Subcutaneous abdominal adipose tissue (tissue), 5 donors: ENCODE results near the gene THTPA.

Experiments used
- H3K27ac ChIP-seq: one replicate; pipeline ENCODE4 v1.7.0; 2013; ENCODE audit warnings: low read depth, mild to moderate bottlenecking, inconsistent platforms, low read length, moderate library complexity
- H3K27me3 ChIP-seq, 5 donors: one replicate each; pipeline ENCODE4 v1.7.0; 2013; ENCODE audit warnings: low read length in 5 of 5, inconsistent platforms in 1 of 5; ENCODE audit not compliant: control insufficient read depth in 5 of 5, insufficient read depth in 4 of 5
- H3K36me3 ChIP-seq, 5 donors: one replicate each; pipeline ENCODE4 v1.7.0; 2013; ENCODE audit warnings: low read length in 5 of 5; ENCODE audit not compliant: control insufficient read depth in 5 of 5, insufficient read depth in 5 of 5
- H3K4me1 ChIP-seq, 5 donors: one replicate each; pipeline ENCODE4 v1.7.0; 2013; ENCODE audit warnings: low read length in 5 of 5, mild to moderate bottlenecking in 3 of 5, moderate library complexity in 1 of 5; ENCODE audit not compliant: control insufficient read depth in 5 of 5, insufficient read depth in 5 of 5
- H3K4me3 ChIP-seq, 5 donors: one replicate each; pipeline ENCODE4 v1.7.0; 2013; ENCODE audit warnings: low read length in 5 of 5, low read depth in 1 of 5
- H3K9ac ChIP-seq, 5 donors: one replicate each; pipeline ENCODE4 v1.7.0; 2013; ENCODE audit warnings: low read length in 5 of 5, mild to moderate bottlenecking in 4 of 5, moderate library complexity in 3 of 5
- H3K9me3 ChIP-seq, 5 donors: one replicate each; pipeline ENCODE4 v1.7.0; 2013; ENCODE audit warnings: low read length in 5 of 5; ENCODE audit not compliant: control insufficient read depth in 5 of 5
- donor health status: healthy.
- donor health status: healthy.
- donor health status: healthy.
- donor health status: healthy.
- donor health status: healthy.

The THTPA gene

DNA sequence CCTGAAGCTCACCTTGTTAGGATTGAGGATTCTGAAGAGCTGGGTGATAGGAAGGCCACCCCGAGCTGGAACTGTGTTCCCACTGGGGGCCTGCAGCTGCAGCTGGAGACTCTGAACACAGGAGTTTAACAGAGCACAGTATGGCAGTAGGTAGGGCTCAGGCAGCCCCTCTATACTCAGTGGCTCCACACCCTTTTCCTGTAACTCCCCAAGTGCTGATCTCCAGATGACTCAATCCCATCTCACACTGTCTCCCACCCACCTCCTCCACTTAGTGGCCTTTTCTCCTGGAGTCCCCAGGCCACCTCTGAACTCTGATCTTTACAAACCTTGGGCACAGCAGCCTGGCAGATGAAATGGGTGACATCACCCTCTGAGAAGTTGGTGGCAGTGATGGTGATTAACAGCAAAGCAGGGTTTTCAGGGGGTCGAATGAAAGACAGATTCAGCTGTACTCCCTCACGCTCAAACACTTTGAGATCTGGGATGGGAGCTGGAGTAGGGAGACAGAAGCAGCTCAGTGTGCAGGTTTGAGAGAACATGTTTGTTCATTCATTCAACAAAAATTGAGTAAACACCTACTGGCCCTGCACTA is 4.0 kb downstream of the THTPA start:
- Histone ChIP-seq H3K27ac (no peak overlapping the region), H3K4me3 (no peak overlapping the region), H3K4me1 (peaks cover 5 to 29% (median 18%) of the 10 kb centered on the region in 5 donors), H3K9ac (no peak overlapping the region), H3K27me3 (no peaks in the 10 kb centered on the region), H3K36me3 (peaks cover 0 to 50% (median 25%) of the 10 kb centered on the region in 5 donors), H3K9me3 (no peaks in the 10 kb centered on the region)

DNA sequence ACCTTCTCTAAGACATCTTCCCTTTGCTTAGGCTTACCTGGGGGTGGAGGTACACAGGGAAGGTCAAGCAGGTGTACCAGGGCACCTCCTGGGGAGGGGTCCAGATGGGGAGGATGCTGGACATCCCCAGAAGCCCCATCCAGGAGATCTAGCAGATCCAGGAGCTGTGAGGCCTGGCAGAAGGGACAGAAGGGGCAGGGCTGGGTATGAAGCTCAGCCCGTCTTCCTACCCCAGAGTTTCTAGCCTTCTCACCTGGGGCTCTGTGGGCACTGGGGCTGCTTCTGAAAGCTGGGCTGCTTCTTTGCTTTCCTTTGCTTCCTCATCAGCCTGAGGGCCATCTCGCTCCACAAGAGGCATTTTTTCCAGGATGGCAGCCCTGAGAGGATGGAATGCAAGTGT is 5.2 kb downstream of the THTPA start:
- no peaks in the 10 kb centered on the region for H3K9me3 ChIP-seq
- no peaks in the 10 kb centered on the region for H3K27me3 ChIP-seq
- H3K9ac ChIP-seq = peak overlapping the region in 1 of 5 donors; percentile 7
- no peak overlapping the region for H3K4me3 ChIP-seq
- H3K27ac ChIP-seq = no peak overlapping the region
- H3K36me3 ChIP-seq = peaks cover 0 to 61% (median 25%) of the 10 kb centered on the region in 5 donors
- peaks cover 5 to 21% (median 18%) of the 10 kb centered on the region in 5 donors for H3K4me1 ChIP-seq

DNA sequence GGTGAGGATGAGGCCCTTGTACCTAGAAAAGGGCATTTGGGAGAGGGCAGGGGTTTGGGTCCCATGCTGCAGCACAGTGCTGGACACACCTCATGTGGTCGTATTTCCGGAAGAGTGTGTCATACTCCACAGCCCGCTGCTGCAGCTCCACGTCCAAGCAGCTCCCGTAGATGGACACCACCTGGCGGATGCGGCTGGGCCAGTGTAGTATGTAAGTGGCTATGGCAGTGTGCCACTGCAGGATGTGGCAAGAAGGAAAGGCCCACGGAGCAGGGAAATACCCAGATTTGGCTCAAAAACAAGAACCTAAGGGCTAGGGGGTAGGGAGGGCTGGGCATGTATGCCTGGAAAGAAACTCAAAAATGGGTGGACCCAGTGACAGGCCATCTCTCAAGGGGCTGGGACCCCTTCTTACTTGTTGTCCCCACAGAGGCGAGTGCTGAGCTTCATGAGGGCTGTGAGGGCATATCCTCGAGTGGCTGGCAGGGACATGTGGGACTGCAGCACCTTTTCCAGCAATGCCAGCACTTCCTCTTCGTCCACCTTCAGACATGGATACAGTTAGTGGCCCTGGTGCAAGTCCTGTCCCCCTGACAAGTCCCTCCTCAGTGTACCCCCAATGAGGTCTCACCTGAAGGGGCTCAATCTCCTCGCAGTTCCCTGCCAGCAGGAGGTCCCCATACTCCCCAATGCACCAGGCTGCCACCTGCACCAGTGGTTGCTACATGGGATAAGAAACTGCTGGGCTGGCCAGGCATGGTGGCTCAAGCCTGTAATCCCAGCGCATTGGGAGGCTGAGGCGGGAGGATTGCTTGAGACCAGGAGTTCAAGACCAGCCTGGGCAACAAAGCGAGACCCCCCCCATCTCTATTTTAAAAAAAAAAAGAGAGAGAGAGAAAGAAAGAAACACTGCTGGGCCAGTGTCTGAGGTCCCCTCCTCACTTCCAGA is 6.1 kb downstream of the THTPA start:
- Histone ChIP-seq H3K27me3 (no peaks in the 10 kb centered on the region), H3K27ac (no peak overlapping the region), H3K36me3 (peaks cover 0 to 61% (median 25%) of the 10 kb centered on the region in 5 donors), H3K4me3 (no peak overlapping the region), H3K4me1 (peaks cover 0 to 18% (median 14%) of the 10 kb centered on the region in 5 donors), H3K9me3 (no peaks in the 10 kb centered on the region), H3K9ac (peak overlapping the region in 1 of 5 donors; percentile 28)

DNA sequence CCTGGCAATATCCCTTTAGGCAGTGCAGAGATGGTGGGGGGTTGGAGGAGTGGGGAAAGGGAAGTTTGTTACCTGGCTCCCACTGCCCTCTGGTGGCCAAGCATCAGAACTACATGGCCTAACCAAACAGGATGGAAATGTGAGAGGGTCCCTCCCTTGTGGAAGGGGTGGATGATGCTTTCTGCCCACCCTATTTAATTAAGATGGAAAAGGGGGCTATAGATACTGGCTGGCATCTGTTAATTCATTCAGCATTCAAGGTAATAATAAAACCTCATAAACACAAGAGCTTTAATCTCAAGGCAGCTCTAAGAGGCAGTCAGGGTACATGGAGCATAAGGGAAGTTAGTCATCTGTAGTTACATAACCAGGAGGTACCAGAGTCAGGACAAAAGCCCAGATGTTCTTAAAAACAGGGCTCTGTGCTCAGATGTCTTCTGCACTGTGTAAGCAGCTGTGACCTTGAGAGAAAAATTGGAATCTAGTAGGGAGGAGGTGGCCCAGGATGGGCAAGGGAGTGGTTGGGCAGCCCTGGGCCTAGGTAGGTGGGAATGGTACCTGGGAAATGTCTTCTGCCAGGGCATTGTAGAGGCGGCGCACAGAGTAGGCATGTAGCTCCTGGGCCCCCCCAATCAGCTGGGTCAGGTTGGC is 6.9 kb downstream of the THTPA start:
- H3K9ac ChIP-seq = no peak overlapping the region

DNA sequence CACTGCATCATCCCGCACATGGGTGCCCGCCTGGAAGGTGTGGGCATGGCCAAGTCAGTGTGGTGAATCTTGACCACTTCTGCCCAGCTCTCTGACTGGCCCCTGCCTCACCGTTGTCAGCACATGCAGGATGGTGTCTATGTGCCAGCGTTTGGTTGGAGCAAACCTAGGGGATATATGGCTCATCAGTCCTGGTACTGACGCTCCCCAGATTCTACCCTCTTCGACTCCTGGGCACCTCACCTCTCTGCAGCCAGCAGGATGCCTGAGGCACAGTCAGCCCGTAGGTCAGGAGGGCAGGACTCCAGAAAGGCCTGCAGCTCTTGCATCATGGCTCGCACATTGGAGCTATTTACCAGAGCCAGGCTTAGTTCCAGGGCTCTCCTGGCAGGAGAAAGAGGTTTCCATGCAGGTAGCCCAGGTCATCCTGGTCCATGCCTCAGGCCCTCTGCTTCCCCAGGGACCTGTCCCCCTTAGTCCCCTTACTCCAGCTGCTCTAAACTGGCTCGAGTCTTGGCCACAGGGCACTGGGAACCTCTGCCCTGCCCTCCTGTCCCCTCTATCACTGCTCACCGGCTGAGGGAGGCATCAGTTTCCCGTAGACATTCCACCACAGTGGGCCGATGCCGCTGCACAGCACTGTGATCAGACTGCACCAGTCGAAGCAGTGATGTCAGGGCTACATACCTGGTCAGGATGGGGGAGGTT is 7.6 kb downstream of the THTPA start:
- Histone ChIP-seq H3K9ac (no peak overlapping the region), H3K27ac (no peak overlapping the region)

More for the DNA sequence above, 6.9 kb downstream of the THTPA start:
- Histone ChIP-seq H3K36me3 (peaks cover 0 to 61% (median 25%) of the 10 kb centered on the region in 5 donors), H3K4me1 (peaks cover 0 to 18% (median 14%) of the 10 kb centered on the region in 5 donors), H3K4me3 (no peak overlapping the region), H3K27me3 (no peaks in the 10 kb centered on the region), H3K27ac (no peak overlapping the region), H3K9me3 (no peaks in the 10 kb centered on the region)

DNA sequence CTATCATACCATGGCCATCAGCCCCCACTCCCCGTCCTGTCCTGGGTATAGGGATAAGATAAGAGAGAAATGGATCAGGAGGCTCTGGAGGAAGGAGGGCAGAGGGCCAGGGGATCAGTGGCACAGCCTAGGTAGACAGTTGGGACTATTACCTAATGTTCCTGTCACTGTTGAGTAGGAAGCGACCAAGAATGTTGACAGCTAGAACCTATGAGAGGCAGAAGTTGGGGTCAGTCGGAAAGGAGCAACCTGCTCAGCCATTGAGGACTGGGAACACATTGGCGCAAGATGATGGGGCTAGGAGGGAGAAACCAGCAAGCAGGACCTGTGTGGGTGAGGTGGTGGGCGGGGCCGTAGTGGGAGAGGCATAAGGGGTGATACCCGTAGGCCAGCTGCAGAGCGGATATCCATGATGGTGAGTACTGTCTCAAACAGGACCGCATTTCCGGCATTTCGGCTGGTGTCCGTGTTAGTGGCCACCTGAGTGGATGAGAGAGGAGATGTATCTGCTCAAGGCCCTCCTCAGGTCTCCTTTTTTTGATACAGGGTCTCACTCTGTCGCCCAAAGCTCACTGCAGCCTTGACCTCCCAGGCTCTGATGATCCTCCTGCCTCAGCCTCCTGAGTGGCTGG is 8.2 kb downstream of the THTPA start:
- Histone ChIP-seq H3K36me3 (peaks cover 0 to 47% (median 17%) of the 10 kb centered on the region in 5 donors), H3K27ac (no peak overlapping the region), H3K9ac (no peak overlapping the region), H3K27me3 (peaks cover 0 to 3% (median 0%) of the 10 kb centered on the region in 5 donors), H3K4me3 (no peak overlapping the region), H3K9me3 (no peaks in the 10 kb centered on the region), H3K4me1 (peaks cover 0 to 26% (median 17%) of the 10 kb centered on the region in 5 donors)

More for the DNA sequence above, 7.6 kb downstream of the THTPA start:
- Histone ChIP-seq H3K27me3 (peaks cover 0 to 3% (median 0%) of the 10 kb centered on the region in 5 donors), H3K36me3 (peaks cover 0 to 54% (median 21%) of the 10 kb centered on the region in 5 donors), H3K9me3 (no peaks in the 10 kb centered on the region), H3K4me1 (peaks cover 0 to 25% (median 17%) of the 10 kb centered on the region in 5 donors), H3K4me3 (no peak overlapping the region)

DNA sequence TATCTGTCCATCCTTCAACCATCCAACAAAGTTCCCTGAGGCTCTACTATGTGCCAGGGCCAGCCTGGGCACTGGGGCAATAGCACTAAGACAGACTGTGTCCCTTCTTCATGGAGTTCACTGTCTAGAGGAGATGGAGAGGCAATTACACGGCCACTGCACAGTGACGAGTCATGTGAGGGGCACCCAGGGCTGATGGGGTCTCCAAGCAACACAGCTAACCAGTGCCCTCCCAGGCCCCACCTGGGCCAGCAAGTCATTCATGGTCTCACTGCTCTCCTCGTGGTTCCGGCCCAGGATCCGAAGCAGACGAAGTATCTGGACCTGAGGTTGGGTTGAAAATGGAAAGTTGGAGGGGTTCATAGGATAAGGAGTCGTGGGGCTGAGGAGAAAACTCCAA is 8.8 kb downstream of the THTPA start:
- Histone ChIP-seq H3K4me1 (peaks cover 0 to 22% (median 17%) of the 10 kb centered on the region in 5 donors), H3K9ac (no peak overlapping the region), H3K27me3 (peaks cover 0 to 3% (median 0%) of the 10 kb centered on the region in 5 donors), H3K27ac (no peak overlapping the region), H3K4me3 (no peak overlapping the region), H3K36me3 (peaks cover 0 to 43% (median 14%) of the 10 kb centered on the region in 5 donors), H3K9me3 (no peaks in the 10 kb centered on the region)

DNA sequence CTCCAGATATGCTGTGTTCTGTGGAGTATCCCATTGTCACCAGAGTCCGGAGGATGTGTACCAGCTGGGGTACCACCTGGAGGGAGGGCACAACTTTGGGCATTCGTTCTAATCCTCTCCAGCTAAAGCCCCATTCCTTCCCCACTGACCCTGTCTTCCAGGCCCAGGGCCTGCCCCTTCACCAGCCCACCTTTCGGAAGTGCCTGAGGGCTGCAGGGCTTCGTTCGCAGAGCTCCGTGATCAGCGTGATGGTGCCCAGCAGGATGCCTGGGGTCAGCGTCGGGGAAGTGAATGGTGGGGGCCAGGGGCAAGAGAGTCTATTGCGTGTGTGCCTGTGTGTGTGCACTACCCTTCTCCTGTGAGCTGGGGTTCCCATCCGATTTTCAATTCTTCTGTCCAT is 9.6 kb downstream of the THTPA start:
- Histone ChIP-seq H3K27ac (no peak overlapping the region), H3K9ac (no peak overlapping the region), H3K27me3 (peaks cover 0 to 4% (median 0%) of the 10 kb centered on the region in 5 donors), H3K4me3 (no peak overlapping the region), H3K4me1 (peaks cover 0 to 22% (median 17%) of the 10 kb centered on the region in 5 donors), H3K36me3 (peaks cover 0 to 38% (median 8%) of the 10 kb centered on the region in 5 donors), H3K9me3 (no peaks in the 10 kb centered on the region)
